COLO829 (cell line): ENCODE results near the gene TAS2R16.

Experiments
- DNase-seq: peaks from one replicate; pipeline ENCODE4 v3.0.0; 2012; ENCODE audit warnings: low spot score

Gene TAS2R16, protein sequence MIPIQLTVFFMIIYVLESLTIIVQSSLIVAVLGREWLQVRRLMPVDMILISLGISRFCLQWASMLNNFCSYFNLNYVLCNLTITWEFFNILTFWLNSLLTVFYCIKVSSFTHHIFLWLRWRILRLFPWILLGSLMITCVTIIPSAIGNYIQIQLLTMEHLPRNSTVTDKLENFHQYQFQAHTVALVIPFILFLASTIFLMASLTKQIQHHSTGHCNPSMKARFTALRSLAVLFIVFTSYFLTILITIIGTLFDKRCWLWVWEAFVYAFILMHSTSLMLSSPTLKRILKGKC

DNA sequence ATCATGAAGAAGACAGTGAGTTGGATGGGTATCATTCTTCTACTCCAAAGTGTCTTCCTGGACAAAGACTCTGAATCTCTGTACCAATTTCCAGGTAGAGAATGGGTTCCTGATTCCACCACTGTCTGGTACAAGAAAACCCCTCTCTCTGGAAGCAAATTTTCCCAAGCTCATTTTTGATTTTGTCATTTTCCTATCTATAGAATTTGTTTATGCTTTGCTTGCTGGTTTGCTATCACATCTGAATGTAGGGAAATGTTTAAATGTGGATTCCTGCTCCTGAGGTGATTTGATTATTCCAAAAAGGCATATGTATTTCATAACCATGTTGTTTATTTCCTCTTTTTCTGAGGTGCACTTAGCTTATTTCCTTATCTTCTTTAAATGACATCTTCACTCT, at the start of gene TAS2R16:
TSS of gene TAS2R16 (minus strand) at position 101 of the 400 bp plus-strand sequence. CDS start at position 35, 66 bp downstream.
- no peak for DNase-seq

DNA sequence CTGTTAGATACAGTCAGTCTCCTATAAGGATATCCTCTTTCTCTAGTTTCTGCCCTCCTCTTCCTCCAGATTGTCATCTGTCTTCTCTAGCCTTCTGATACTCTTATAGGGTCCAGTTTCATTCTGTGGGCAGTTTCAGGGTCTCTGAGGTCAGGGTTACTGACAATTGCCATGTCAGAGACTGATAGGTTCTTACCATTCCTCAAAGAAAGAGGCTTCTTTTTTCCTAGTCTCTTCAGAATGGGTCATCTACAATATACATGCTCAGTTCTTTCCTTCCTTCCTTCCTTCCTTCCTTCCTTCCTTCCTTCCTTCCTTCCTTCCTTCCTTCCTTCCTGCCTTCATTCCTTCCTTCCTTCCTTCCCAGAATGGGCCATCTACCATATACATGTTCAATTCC, 48.1 kb upstream of the TAS2R16 start:
- DNase-seq = no peak

DNA sequence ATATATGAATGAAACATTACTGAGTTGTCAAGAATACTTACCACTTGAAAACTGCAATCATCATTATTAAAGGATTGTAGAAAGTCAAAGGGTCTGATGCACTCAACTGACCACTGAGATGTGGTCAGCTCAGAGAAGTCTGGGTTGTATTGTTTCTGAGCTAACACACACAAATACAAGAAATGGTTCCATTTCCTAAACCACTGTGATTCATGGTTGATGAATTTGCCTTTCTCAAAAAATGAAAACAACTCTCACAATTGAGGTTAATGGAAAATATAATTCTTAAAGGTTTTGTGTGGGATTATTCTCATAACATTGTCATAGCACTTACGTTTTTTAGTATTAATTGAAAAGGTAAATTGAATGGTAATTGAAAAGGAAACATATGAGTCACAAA, 45.6 kb upstream of the TAS2R16 start:
- DNase-seq = no peak

DNA sequence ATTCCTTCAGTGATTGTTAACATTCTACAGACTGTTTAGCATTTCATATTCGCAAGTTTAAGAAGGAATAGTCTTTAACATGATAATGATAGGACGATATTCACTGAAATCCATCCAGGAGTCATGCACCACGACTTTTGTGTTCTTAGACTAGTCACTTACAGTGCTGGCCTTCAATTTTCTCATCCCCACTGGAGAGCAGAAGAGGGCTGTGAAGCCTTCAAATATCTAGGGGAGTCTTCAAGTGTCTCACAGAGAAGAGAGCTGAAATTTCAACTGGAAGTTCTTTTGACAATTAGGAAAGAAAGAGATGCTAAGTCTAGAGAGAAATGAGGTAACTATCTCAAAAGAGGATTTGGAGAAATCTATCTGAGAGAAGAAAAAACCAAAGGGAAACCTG, 43.8 kb upstream of the TAS2R16 start:
- no peak for DNase-seq

DNA sequence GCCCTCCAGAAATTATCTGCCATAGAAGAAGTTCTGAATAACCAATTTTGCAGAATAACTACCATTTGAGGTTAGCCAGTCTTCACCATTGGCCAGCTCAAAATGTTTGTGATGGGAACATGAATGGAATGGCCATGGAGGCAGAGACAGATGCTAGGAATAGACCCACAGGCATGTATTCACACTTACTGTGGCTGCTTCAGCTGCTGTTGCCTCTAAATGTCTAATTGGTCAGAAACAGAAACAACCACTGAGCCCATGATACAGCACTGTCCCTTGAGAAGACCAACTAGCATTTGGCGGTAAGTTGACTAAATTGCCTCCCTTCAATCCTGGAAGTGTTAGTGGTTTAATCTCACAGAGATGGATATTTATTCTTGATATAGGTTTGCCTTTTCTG, 38.6 kb upstream of the TAS2R16 start:
- no peak for DNase-seq

DNA sequence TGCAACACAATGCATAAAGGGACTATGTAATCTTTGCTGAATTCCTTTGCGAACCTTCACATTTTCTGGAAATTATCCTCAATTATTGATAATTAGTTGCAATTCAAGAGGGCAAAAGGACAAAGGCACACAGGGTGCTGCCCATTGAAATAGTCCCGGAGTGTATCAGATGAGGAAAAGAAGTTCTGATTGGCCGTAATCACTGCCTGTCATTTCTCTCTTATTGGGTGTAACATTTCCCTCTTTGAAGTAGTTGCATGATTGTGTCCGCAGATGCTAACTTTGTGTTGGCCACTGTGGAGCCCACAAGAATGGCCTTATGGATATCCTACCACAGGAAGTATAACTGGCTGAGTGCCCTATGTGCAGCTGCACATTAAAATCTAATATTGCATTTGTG, 35.1 kb upstream of the TAS2R16 start:
- DNase-seq = no peak

DNA sequence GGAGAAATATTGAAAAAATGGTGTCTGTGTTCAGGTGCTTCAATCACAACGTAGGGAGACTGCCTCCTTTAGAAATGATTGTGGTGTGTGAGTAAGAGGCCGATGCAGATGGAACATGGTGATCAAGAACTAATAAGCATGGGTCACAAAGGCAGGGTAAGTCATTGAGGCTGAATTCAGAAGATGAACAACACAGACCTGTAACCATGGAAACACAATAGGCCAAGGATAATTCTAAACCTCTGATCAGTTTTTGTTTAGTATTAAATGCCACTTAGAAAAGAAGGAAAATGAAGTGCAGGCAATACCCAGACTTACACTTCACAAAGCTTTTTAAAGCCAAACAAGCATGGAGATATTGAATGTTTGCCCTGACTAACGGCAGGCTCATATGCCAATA, 32.8 kb upstream of the TAS2R16 start:
- DNase-seq = no peak

DNA sequence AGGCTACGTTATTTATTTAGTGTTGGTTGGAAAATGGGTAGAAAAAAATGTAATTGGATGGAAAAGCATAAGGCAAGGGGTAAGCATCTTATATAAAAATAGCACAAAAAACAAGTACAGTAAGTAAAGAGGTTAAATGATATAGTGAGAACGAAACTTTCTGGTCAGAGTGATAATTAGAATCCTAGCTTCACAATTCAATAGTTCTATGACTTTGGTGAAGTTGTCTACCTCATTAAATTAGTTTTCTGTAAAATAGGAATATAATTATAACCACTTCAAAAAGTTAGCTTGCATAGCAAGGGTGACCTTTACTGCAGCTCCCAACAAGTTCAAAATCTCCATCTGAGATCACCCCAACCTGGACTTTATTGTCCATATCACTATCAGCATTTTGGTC, 30.8 kb upstream of the TAS2R16 start:
- DNase-seq = no peak

DNA sequence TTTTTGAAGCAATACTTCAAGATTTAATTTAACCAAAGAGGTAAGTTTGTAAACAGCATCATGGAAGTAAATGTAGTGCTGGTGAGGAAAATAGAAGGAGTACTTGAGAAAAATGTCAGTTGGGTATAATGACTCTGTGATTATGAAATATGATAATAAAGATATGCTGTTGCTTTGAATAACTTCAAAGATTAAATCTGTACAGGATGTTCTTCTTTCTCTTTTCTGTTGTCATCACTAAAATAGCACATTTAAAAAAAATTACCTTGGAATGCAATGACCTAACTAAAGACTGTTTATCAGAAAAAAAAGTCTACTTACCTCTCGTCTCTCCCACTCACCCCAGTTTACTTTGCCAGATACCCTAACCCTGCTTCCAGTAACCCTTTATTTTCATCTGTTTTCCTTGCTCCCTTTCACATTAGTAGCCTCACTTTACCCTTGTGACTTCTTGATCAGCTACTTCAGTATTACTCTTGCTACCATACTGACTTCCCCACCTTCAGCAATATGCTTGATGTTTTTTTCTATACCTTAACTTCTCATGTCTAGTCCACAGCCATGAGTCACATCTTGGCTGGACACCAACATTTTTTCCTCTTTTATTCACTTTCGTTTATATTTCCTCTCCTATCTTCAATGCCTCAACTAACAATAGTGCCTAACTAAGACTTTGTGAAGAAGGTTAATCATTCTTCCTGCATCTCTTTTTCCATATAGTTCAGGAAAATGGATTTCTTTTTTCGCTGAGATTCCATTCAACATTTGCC, 29.7 kb upstream of the TAS2R16 start:
- peak; percentile 34 for DNase-seq

DNA sequence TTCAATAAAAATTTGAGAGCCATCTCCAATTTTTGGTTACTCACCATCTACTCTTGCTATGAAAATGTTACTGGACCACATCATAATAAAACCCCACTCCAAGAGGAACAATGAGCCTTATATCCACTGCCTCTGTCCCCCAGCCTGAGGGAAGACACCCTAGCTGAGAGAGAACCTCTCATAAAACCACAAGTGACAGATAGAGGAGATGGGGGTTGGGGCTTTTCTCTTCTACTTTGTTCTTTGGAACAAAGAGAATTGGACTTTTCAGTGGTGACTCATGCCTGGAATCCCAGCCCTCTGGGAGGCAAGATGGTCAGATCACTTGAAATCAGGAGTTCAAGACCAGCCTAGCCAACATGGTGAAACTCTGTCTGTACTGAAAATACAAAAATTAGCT, 27.6 kb upstream of the TAS2R16 start:
- DNase-seq = peak; percentile 56

DNA sequence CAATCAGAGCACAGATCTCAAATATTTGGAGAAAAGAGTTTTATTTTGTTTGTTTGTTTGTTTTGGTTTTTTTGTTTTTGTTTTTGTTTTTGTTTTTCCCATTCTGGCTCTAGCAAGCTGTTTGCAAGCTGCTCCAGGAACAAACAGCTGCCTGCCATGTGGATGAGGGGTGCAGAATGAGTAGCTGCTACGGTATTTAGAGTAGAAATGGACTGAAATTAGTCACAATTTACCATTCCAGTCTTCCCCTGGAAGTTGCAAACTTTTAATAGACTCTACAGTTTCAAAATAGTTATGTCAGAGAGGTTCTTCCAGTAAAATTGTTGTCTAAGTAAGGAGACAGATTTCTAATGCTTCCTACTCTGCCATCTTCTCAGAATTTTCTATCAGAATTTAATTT, 27.1 kb upstream of the TAS2R16 start:
- DNase-seq = no peak

DNA sequence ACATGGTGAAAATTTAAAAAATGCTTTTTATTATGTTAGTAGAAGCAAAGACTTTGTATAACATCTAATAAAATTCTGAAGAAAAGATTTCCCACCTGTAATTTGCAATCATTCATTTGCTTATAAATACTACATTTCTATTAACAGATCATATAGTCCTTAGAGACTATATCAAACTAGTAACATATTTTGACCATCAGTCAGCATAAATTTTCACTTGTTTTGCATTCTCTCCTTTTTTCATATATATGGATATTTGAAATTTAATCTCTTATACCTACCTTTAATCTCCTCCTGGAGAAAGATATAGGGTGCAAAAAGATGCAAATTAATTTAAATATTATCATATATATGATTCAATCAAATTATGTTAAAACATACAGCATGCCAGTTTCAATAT, 16.9 kb upstream of the TAS2R16 start:
- DNase-seq = no peak

DNA sequence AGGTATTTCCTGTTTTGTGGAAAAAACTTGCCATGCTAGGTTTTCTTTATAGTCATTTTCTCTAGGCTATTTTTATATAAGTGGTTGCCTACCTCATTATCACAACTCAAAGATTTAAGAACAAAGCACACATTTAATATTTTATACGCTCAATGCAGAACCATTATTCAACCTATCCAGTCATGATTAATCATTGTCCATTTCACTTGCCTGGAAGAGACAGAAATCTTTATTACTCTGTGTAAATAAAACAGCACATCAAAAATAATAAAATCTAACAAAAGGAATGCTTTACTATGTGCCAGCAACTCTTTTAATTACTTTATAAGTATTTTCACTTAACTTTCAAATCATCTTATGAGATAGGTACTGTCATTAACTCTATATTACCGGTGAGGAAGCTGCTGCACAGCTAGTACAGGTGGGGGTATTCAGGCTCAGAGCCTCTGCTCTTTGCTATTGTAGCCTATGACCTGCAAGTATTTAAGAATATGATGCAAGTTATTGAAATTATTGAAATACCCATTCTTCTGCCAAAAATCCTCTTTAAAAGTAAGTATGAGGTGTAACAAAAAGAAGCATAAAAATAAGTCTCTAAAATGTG, 16.4 kb upstream of the TAS2R16 start:
- peak; percentile 26 for DNase-seq

DNA sequence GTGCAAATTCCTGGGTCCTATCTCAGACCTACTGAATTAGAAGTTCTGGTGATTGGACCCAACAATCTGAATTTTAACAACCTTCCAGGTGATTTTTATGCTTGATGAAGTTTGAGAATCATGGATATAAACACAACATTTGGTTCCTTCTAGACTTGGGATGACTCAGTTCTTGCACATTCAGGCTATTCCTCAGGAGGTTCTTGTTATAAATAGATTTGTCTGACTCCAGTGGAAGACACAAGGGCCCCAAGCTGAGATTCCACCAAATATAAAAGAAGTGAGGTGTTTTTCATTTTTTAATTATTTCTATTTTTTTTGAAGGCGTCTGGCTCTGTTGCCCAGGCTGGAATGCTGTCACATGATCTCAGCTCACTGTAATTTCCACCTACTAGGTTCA, 9.4 kb upstream of the TAS2R16 start:
- DNase-seq = no peak

DNA sequence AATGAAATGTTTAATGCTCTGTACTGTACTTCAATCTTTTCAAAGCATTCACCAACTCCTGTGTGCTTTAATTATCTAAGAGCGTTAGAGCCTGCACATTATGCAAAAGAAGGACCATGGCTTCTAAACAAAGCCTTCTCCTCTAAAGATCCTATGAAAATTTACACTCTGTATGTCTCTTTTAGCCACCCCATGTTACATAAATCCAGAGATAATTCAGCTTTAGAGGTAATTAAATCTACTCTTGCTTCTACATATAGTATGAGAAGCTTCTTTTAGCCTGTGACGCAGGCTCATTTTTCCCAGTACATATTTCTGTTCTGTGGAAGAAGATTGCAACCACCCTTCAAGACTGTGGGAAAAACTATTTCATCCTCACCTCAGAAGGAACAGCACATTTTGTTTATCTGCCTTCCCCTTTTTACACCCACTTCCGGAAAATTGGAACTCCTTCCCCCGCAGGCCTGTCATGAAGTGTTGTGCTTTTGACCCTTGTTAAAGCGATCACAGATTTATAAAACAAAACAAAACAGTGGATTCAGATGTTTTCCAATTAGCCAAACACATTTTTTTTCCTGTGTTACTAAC, 8.1 kb upstream of the TAS2R16 start:
- no peak for DNase-seq

DNA sequence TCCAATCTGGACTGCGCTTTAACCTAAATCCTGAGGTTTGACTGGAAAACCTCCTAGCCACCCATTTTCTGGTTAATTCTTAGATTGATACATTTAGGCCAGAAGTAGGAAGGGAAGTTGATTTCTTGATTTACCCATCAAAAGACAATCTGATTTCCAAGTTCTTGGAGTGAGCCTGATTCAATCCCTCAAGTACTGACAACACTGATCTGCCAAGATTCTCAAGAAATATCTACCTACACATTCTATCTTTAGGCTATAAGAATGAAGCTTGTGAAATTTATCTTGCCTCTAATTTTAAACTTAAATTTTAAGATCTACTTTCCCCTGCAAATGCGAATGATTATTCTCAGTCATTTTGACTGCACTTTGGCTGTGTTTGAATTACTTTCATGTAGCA, 5.9 kb downstream of the TAS2R16 start:
- no peak for DNase-seq

DNA sequence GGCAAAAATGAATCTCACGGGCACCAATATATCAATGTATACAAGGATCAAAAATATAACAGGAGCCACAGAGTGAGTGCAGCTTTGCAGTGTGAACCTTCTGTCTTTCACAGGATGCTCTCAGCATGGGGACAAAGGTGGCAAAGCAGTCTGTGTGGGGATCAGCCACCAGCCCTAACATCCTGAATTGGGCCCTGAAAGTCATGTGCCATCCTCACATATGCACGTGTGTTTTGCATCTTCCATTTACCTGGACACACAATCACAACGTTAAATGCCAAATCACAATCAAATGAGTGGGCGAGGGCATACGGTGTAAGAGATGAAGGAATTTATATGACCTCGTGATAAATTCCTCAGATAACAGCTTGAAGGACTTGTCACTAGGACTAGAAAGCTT, 6.5 kb downstream of the TAS2R16 start:
- no peak for DNase-seq

DNA sequence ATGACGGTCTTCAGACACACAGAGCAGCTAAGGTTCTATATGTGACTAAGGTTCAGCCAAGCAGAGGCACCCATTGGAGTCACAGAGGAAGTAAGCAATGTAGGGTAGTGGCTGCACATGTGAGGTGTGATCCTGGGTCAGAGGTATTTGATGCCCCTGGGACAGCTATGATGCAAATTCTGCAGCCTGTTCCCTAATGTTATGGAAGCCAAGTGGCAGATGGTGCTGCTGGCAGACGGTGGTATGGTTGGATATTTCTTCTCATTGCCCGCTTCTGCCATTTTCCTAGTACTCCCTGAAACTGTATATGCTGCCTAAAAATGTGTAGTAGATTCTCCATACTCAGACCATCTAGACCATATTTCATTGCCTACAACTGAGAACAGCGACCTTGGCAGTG, 7.2 kb downstream of the TAS2R16 start:
- no peak for DNase-seq

DNA sequence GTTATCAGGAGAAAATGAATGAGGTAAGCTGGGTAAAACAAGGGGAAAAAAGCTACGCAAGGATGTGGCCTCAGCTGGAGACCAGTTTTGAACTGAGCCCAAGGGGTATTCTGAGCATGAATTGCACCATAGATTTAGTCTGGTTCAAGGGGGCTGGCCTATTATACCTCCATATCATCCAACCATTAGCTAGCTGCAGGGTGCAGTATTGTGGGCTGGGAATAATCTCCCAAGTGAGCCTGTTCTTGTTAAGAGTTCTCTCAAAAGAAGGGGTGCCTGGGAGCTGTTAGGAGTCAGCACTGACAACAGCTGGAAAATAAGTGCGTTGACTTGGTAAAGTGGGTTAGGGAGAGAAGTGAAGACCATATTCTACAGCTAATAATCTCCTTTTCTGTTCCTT, 8.0 kb downstream of the TAS2R16 start:
- no peak for DNase-seq

DNA sequence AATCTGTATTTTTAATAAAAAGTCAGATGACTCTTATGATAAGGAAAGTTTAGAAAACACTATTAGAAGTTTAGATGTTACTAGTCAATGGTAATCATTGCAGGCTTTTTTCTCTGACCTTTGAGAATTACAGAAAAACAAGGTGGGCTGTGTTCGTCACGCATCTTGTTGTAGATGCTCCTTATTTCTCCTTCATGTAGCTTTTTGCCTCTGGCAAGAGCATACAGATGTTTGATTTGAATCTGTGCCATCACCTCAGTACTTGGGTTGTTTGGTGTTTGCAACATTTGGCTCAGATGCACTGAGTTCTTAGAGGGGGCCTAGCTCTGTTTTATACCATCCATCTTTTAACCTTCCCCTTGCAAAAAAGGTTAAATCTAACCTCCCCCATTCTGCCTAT, 11.5 kb downstream of the TAS2R16 start:
- DNase-seq = no peak

DNA sequence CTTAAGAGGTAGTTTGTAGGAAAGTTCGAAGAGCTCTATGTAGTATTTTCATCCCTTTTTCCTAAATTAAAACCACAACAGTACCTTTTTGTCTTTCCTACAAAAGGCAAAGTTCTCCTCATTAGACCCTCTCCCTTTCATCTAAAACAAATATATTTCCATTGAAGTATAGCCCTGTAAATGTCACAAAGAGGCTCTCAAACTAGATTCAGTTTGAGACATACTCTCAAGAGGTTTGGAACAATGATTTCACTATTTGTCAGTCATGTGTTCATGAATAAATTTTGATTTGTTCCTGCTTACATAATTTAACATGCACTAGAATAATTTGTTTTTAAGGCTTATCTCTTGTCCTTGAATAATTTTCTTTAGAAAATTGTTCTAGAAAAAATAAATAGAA, 12.2 kb downstream of the TAS2R16 start:
- DNase-seq = peak; percentile 85

DNA sequence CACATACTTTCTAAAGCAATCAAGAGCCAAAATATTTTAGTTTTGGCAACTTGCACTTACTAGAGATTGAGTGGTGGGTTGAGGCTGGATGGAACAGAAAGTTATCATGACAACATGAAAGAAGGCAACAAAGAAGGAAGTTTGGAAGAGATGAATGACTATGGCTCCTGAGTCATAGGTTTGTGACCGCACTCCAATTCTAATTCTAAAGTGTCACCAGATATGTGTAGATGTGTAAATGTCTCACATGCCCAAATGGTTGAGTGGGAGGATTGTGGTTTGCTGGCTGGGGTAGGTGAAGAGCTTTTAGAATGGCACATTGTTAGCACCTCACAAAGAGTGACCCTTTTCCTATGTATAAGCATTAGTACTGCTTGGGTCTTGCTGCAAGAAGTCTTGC, 20.2 kb downstream of the TAS2R16 start:
- peak; percentile 78 for DNase-seq

DNA sequence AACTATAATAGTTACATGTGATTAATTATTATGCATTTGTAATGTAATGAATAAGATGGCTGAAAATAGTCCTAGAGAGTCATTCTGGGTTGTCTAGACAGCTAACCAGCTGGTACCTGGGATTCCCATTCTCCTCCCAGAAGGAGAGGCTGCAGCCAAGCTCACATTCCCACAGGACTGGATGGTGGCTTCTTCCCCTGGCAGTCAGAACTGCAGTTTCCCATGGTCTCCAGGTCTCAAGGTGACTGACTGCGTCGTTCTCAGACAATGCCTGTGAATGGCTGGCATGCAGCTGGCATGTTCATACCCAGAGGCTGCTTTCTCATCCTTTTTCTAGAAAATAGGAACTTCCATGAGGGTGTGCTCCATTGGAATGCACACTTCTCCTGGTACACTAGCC, 21.3 kb downstream of the TAS2R16 start:
- no peak for DNase-seq
